GM12872 (cell line): ENCODE results near the gene TRMT1.

ENCODE experiments used
- TF ChIP-seq, protein P1 (sequence below): IDR thresholded peaks from 3 replicates; pipeline ENCODE4 v1.5.1; 2011; ENCODE audit warnings: low read depth, mild to moderate bottlenecking, low read length, moderate library complexity; ENCODE audit not compliant: insufficient read depth

The TRMT1 gene

DNA sequence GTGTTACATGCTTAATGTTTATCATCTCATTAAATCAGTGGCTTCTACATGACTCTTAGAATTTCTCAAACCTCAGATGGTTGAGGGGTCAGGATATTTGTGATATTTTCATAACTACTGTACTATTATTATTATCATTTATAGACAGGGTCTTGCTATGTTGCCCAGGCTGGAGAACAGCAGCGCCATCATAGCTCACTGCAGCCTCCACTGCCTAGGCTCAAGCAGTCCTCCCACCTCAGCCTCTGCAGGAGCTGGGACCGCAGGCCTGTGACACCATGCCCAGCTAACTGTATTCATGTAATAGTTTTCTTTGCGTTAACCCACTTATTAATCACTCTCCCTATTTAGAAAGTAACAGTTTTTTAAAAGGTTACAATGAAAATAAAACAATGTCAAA lies 43.2 kb upstream of the TRMT1 start:
- TF ChIP-seq, protein P1, sequence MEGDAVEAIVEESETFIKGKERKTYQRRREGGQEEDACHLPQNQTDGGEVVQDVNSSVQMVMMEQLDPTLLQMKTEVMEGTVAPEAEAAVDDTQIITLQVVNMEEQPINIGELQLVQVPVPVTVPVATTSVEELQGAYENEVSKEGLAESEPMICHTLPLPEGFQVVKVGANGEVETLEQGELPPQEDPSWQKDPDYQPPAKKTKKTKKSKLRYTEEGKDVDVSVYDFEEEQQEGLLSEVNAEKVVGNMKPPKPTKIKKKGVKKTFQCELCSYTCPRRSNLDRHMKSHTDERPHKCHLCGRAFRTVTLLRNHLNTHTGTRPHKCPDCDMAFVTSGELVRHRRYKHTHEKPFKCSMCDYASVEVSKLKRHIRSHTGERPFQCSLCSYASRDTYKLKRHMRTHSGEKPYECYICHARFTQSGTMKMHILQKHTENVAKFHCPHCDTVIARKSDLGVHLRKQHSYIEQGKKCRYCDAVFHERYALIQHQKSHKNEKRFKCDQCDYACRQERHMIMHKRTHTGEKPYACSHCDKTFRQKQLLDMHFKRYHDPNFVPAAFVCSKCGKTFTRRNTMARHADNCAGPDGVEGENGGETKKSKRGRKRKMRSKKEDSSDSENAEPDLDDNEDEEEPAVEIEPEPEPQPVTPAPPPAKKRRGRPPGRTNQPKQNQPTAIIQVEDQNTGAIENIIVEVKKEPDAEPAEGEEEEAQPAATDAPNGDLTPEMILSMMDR = no peak

DNA sequence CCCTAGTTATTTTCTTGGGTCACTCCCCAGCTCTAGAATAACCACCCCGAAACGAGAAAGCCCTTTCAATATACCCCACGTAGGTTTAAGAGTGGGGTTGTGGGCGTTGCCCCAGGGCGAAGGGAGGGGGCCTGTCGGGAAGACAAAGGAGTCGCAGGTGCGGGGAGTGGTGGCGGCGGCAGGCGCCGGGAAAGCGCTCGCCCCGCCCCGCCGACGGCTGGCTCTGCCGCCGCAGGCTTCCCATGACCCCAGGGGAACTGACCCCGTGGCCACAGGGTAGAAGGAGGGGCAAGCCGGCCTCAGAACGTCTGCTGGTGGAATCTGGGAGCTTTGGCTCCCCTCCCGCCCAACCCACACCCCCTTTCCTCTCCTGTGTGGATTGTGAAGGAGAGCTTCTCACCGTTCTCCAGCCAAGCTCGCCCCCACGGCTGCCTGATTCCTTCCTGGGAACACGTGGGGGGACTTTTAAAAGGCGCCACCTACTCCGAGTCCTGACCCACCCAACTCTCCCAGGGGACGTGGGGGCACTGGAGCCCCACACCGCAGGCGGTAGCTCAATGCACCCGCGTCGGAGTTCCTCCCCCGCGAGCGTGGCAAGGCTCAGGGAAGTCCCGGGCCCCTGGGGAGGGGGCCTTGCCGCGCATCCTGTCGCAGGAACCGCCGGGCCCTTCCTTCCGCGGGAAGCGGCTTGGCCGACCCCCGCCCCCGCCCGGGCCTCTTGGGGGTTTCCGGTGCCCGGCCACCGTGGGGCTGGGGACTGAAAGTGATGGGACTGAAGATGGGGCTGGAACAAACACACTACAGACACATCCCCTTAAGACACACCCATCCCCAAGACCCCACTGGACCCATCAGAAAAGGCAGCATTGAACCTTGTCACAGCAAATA lies 39.2 kb upstream of the TRMT1 start:
- TF ChIP-seq, protein P1 = no peak

DNA sequence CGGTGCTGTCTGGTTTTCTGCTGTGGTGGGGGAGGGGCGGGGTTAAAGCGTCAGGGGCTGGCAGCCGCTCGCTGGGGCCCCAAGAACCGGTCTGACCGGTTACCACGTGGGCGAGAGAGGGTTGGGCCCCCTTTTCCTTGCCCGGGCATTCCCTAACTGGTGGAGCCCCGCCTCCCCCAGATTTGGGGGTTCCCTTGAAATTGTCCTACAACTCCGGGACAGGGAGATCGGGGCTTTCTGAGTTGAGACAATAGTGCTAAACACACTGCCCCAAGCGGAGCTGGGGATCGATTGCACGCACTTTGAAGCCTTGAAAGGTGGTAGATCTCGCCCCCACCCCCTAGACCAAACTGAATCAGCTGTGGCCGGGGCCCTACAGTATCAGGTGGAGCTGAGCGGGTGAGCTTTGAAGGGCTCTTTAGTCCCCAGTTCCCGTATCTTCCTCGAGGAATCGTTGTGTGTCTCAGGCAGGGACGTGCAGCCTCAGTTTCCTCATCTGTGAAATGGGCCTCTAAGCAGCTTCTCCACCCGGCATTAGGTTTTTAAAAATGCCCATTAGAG lies 38.5 kb upstream of the TRMT1 start:
- TF ChIP-seq, protein P1 = peak; percentile 60

DNA sequence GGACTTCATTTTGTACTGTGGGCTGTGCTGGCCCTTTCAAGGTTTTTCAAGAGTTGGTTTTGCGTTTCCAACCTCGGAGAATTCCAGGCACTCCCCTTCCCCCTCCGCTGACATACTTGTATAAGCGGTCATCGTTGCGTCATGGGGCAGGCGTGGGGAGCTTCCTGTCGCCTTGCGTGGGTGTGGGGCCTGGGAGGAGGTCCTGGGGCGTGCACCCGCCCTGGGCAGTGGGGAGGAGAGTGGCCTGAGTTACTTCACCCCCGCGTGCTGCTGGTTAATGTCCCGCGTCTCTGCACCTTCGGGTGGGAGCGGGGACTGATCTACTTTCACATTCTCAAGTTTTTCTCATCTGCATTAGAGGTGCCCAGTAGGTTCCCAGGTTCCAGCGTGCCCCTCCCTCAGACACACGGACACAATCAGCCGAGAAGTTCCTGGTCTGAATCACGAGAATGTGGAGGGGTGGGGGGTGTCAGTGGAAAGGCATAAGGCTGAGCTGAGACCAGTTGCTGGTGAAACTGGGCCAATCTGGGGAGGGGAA lies 37.8 kb upstream of the TRMT1 start:
- TF ChIP-seq, protein P1 = no peak

DNA sequence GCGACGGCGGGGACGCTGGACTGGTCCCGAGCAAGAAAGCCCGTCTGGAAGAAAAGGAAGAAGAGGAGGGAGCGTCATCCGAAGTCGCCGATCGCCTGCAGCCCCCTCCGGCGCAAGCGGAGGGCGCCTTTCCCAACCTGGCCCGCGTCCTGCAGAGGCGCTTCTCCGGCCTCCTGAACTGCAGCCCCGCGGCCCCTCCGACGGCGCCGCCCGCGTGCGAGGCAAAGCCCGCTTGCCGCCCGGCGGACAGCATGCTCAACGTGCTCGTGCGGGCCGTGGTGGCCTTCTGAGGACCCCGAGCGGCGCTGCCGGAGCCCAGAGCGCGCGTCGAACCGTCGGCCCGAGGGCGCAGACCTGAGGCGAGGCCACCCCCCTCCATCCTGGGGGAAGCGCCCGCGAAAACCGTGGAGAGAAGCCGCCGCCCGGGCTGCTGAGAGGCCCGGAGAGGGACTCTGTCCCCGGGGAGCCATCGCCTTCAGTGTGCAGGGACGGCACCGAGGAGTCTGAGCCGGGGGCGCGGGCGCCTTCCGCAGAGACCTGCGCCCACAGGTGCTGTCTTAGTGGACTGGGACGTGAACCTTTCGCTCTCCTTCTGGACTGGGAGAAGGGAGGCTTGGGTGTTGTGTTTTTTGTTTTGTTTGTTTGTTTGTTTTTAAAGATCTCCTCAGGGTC lies 37.2 kb upstream of the TRMT1 start:
- TF ChIP-seq, protein P1 = peak; percentile 21; the same call in 2 of the 3 replicates

DNA sequence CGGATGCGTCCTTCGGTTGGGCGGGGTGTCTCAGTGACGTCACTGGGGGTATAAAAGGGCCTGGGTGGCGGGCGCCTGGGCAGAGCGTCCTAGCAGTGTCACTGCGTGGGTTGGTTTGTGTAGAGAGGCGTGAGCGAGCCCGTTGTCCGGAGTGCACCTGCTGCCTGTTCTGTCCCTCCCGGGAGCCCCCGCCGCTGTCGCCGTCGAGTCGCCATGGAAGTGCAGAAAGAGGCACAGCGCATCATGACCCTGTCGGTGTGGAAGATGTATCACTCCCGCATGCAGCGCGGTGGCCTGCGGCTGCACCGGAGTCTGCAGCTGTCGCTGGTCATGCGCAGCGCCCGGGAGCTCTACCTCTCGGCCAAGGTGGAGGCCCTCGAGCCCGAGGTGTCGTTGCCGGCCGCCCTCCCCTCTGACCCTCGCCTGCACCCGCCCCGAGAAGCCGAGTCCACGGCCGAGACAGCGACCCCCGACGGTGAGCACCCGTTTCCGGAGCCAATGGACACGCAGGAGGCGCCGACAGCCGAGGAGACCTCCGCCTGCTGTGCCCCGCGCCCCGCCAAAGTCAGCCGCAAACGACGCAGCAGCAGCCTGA lies 36.5 kb upstream of the TRMT1 start:
- TF ChIP-seq, protein P1 = no peak; the same call in 2 of the 3 replicates
